ENCODE results near the gene FAM210B. TPM values are rescaled to one million over a fixed set of nuclear protein-coding genes. Genes with fewer than 3 reads are reported as not detected.

Gene FAM210B
- polyA plus RNA-seq, 1 experiment, result 40.7 TPM

GRCh38 chr20:56345911-56346310, 12.9 kb upstream of the FAM210B start:
- Histone ChIP-seq H3K36me3 (ENCODE audit: control insufficient read depth, insufficient read depth, low read length) (no peaks in the 10 kb centered on the region), H3K4me3 (ENCODE audit: low read depth, low read length) (no peak overlapping the region), H3K27me3 (ENCODE audit: control insufficient read depth, insufficient read depth, low read length) (peaks cover 7% of the 10 kb centered on the region; the same call in 1 of the 2 replicates)
- ChIA-PET CTCF (no interaction called here), POLR2A (no interaction called here)
- no peak for TF ChIP-seq CTCF (IDR thresholded peaks at IDR 0.05; ENCODE audit: insufficient read depth, low read depth, low read length)
- DNase-seq (ENCODE audit: low read depth), result no peak

GRCh38 chr20:56347628-56348304, 11.0 kb upstream of the FAM210B start:
- POLR2A ChIA-PET, result no interaction called here
- Histone ChIP-seq H3K27me3 (ENCODE audit: control insufficient read depth, insufficient read depth, low read length) (peaks cover 7% of the 10 kb centered on the region; the same call in 1 of the 2 replicates), H3K4me3 (ENCODE audit: low read depth, low read length) (no peak overlapping the region), H3K36me3 (ENCODE audit: control insufficient read depth, insufficient read depth, low read length) (no peaks in the 10 kb centered on the region)
- CTCF ChIA-PET, result interaction anchor here (1.0 kb wide), 1 partner anchor 100 kb away, joined by 4 read pairs; the partner anchor contains the start of gene MC3R
- no peak for TF ChIP-seq CTCF (IDR thresholded peaks at IDR 0.05; ENCODE audit: insufficient read depth, low read depth, low read length)
- no peak for DNase-seq (ENCODE audit: low read depth)

GRCh38 chr20:56348305-56348693, 10.5 kb upstream of the FAM210B start:
- ChIA-PET POLR2A (no interaction called here), CTCF (interaction anchor here (1.0 kb wide), 1 partner anchor 100 kb away, joined by 4 read pairs; the partner anchor contains the start of gene MC3R)

GRCh38 chr20:56348746-56349145, 10.0 kb upstream of the FAM210B start:
- TF ChIP-seq CTCF (IDR thresholded peaks at IDR 0.05; ENCODE audit: insufficient read depth, low read depth, low read length), result no peak

More at GRCh38 chr20:56348305-56348693, 10.5 kb upstream of the FAM210B start:
- H3K36me3 ChIP-seq (ENCODE audit: control insufficient read depth, insufficient read depth, low read length), result no peaks in the 10 kb centered on the region
- H3K27me3 ChIP-seq (ENCODE audit: control insufficient read depth, insufficient read depth, low read length), result peaks cover 3% of the 10 kb centered on the region; the same call in 1 of the 2 replicates
- H3K4me3 ChIP-seq (ENCODE audit: low read depth, low read length), result no peak overlapping the region
- TF ChIP-seq CTCF (IDR thresholded peaks at IDR 0.05; ENCODE audit: insufficient read depth, low read depth, low read length), result no peak
- DNase-seq (ENCODE audit: low read depth), result no peak

GRCh38 chr20:56350842-56351241, 7.9 kb upstream of the FAM210B start:
- ChIA-PET CTCF (no interaction called here), POLR2A (no interaction called here)
- no peak for TF ChIP-seq CTCF (IDR thresholded peaks at IDR 0.05; ENCODE audit: insufficient read depth, low read depth, low read length)
- H3K27me3 ChIP-seq (ENCODE audit: control insufficient read depth, insufficient read depth, low read length), result no peaks in the 10 kb centered on the region; the same call in 1 of the 2 replicates
- no peak overlapping the region for H3K4me3 ChIP-seq (ENCODE audit: low read depth, low read length)
- no peak for DNase-seq (ENCODE audit: low read depth)
- no peaks in the 10 kb centered on the region for H3K36me3 ChIP-seq (ENCODE audit: control insufficient read depth, insufficient read depth, low read length)

More at GRCh38 chr20:56348746-56349145, 10.0 kb upstream of the FAM210B start:
- ChIA-PET CTCF (interaction anchor here (1.0 to 1.2 kb wide), 2 partner anchors 10 to 101 kb away, joined by 3 to 4 read pairs; partner anchors contain the start of genes FAM210B and MC3R), POLR2A (no interaction called here)
- peaks cover 1% of the 10 kb centered on the region; the same call in 1 of the 2 replicates for H3K27me3 ChIP-seq (ENCODE audit: control insufficient read depth, insufficient read depth, low read length)
- no peak for DNase-seq (ENCODE audit: low read depth)
- H3K36me3 ChIP-seq (ENCODE audit: control insufficient read depth, insufficient read depth, low read length), result no peaks in the 10 kb centered on the region
- H3K4me3 ChIP-seq (ENCODE audit: low read depth, low read length), result no peak overlapping the region
